NCI-H1048 (cell line): ENCODE measurements around the gene EXD2.
"Not testable (repeated sequence)": the region's sequence is repeated elsewhere in the genome, so short reads cannot be mapped to it uniquely, and the experiment has no call there.

ENCODE experiments used
- DNase-seq: peaks from one replicate; lab custom pipeline; 2025; lab: John Stamatoyannopoulos, UW

Gene EXD2

DNA sequence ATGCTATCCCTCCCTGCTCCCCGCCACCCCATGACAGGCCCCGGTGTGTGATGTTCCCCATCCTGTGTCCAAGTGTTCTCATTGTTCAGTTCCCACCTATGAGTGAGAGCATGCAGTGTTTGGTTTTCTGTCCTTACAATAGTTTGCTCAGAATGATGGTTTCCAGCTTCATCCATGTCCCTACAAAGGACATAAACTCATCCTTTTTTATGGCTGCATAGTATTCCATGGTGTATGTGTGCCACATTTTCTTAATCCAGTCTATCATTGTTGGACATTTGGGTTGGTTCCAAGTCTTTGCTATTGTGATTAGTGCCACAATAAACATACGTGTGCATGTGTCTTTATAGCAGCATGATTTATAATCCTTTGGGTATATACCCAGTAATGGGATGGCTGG, 86.1 kb downstream of the EXD2 start:
- DNase-seq = not testable (repeated sequence)

DNA sequence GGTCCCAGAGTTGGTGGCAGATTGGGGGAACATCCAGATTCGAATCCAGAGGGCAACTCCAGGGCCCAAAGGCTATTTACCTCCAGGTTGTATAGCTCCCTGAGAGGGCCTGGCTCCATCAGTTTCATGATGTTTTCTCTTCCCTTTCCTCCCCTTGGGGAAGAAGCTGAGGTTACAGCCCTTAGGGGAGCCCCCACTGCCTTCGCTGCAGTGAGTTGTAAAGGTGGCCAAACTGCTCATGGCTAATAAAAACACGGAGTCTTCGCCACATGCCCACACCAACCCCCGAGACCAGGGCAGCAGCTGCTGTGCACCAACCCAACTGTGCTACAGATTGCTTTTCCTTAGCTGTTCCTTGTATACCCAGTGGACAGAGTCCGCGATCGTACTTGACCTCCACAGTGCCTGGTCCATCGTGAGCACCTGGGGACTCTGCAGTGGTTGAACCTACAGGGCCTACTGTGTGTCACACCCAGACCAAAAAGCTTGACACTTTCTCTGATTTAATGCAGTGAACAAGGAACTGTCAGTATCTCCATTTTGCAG, 89.5 kb downstream of the EXD2 start:
- DNase-seq = no peak

DNA sequence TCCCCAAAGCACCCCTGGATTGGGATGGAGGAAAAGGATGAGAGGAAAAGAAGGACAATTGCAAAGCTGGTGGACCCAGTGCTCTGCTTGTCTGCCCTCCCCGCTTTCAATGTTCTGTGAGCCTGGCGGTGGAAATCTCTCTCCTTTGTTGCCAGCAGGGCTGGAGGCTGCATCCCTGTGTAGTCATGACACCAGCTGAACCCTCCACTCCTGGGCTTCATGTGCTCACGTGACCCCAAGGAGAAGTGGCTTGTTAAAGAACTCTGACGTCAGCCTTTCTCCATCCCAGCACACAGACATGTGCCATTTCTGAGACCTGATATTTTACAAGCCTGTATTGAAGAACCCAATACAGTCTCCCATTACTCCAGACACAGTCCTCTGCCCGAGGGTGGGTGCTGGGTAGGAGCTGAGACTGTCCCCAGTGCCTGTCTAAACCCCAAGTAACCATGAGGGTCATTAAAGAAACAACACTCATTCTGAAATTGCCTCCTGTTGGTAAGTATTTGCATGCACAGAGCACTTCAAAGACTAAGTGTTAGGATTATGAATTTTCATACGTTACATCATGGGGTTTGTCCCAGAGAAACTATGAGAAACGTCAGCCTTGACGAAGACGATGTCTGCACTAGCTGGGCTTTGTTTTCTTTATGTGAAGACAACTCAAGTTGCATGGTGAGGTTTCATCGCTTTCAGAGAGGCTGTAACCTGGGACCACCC, 90.3 kb downstream of the EXD2 start:
- no peak for DNase-seq

DNA sequence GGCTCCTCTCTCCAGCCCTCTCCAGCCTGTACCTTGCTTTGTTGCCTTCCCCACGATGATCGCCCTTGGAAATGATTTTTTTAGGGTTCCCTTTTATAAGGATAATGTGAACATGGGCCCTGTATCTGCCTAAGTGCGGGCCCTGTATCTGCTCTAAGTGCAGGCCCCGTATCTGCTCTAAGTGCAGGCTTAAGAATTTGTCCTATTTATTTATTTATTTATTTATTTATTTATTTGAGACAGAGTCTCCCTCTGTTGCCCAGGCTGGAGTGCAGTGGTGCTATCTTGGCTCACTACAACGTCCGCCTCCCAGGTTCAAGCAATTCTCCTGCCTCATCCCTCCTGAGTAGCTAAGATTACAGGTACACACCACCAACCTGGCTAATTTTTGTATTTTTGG, 91.2 kb downstream of the EXD2 start:
- DNase-seq = no peak

DNA sequence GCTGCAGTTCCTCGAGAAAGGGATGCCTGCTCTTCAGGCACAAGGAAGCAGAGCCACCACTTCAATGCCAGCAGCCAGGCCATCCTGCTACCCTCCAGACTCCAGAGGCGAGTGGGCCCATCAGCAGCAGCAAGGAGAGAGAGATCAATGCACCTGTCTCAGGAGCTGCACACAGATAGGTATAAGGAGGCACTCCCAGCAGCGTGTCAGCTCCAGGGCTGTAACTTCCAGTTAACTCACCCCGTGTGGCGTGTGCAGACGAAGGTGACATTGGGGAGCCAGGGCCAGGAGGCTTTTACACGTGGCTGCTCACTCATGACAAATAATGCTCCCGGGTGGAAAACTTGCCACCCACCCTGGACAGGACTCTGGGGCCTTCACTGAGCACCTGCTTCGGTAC, 92.9 kb downstream of the EXD2 start:
- DNase-seq = no peak

DNA sequence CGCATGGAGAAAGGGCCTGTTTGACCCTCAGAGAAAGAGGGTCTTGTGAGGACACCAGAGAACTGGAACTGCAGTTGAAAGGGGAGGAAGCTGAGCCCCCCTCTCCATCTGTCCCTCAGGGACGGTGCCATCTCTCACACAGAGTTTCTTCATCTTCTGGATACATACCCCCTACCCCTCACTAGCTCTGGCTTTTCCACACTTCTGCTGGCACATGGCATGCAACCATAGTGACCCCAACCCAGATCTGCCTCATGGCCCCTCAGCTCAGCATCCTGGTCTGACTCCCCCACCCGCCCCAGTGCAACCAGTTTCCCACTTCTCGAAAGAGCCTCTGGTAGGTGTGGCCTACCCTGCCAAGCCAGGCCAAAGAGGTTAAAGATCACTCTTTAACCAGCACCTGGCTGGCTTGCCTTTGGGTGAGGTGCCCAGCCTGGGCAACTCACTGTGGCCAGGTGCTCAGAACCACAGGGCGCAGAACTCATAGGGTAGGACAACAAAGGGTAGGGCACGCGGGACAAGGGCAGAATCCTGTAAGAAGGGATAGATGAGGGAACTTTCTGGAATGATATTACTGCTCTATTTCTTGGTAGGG, 94.5 kb downstream of the EXD2 start:
- no peak for DNase-seq

DNA sequence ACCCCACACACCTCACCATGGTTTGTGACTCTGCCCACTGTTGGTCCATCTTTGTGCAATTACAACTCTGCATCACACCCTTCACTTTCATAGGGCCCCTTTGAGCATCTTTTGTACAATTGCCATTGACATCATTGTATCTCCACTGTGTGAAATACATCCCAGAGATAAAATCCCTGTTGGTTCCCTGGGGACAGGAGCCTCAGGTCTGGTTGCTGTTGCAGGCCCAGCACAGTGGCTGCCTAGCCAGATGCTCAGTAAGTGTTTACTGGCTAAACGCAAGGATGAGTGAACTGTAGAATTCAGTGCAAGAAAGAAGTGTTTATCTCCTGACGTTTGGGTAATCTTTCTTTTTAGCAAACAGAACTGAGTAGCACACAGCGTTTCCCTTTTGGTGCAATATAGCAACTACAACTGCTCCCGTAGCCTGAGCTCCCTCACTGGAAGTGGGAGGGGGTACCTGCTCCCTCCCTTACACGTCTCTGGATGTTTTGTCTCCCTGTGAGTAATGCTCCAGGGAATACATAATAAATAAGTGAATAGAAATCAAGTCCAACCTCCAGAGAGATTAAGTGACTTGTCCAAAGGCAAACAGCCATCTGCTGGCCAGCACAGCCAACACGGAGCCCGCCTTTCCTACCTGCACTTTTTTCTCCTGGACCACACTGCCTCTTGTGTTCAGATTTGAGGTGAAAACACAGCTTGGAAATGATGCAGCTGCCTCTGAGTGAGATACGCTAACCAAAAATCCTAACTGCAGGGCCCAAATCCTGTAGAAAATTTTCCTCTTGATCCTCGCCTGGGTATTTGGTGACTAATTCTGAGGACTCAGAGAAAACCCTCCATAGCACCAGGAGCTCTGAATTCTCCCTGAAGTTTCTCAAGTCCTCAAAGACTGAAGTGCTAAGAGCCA, 96.1 kb downstream of the EXD2 start:
- DNase-seq = no peak

DNA sequence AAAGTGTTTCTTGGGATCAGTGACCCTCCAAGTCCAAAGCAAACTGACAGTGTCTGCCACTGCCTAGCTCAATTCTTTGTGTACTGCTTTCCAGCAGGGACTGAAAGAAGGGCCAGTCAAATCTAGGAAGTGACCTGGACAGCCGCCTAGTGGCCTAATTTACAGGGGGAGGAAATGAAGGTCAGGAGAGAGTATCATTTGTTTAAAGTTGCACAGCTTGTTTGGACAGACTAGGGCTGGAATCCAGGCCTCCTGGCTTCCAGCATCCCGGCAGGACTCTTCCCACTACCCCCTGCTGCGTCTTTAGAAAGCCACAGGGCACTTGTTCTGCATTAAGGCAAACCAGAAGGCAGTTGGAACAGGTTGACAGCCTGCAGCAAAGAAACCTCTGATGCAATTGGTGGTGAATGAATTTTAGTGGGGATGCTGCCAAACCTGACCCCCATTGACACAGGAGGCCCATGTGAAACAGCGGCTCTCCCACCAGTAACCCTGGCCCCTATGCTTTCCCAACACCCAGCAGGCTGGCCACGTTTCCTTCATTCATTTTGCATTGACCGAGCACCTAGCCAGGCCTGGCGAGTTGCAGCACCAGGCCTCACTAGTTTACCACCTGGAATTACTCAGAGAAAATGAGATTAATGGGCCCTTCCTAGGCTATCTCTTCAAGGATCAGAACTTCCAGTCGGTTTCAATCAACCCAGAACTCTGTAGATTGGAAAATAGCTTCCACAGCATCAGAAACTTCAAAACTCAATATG, 96.9 kb downstream of the EXD2 start:
- no peak for DNase-seq

DNA sequence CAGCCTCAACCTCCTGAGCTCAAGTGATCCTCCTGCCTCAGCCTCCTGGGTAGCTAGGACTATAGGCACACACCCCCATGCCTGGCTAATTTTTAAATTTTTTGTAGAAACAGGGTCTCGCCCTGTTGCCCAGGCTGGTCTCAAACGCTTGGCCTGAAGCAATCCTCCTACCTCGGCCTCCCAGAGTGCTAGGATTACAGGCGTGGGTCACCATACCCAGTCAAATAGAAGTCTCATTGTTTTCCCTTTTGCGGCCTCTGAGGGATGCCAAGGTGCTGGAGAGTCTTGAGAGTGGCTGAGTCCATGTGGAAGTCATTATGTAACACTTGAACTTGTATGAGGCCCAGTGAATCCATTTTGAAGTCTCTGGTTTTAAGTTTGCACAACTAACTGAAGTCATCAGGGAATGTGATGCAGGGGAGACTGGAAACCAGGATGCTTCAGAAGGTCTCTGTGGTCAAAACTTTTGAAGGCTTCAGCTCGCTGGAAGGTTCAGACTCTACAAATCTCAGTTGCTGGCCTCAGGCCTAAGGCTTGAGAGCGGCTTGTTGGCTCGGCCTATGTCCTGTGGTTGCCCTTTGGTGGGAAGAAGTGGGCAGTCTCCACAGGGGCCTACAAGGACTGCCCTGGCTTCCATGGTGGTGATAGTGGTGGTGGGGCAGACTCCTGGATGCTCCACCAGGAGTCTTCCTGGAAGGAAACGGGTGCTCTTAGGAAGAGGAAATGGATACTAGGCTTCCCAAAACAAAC, 97.8 kb downstream of the EXD2 start:
- DNase-seq = no peak

DNA sequence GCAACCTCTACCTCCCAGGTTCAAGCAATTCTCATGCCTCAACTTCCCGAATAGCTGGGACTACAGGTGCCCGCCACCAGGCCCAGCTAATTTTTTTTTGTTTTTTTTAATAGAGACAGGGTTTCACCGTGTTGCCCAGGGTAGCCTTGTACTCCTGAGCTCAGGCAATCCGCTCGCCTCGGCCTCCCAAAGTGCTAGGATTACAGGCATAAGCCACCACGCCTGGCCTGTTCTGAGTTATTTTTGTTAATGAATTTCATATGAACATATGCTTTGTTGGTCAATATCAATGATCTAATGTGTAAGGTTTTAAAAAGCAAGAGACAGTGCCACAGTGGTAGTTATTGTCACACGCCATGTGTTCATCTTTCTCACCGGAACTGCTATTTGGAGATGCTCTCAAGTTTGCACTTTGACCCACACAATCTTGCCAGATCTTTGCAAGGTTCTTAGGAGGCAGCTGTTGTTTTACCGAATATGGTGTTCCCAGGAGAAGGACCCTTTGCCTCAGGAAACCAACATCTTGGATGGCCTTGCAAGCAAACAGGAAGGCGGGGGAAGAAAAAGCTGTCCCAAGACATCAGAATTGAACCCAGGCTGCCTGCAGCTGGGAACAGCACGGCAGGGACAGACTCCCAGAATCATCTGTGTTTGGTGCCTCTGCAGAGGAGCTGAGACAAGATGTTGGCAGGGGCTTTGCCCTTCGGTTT, 98.7 kb downstream of the EXD2 start:
- DNase-seq = no peak

DNA sequence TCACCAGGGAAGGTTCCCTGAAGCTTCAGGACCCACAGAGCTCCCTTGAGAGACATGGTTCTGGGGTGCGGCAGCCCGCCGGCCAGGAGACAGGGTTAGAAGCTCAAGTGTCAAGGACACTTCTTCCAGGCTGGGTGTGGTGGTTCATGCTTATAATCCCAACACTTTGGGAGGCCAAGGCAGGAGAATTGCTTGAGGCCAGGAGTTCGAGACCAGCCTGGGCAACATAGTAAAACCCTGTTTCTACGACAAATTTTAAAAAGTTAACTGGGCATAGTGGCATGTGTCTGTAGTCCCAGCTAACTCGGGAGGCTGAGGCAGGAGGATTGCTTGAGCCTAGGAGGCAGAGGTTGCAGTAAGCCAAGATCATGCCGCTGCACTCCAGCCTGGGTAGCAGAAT, 99.6 kb downstream of the EXD2 start:
- DNase-seq = not testable (repeated sequence)

DNA sequence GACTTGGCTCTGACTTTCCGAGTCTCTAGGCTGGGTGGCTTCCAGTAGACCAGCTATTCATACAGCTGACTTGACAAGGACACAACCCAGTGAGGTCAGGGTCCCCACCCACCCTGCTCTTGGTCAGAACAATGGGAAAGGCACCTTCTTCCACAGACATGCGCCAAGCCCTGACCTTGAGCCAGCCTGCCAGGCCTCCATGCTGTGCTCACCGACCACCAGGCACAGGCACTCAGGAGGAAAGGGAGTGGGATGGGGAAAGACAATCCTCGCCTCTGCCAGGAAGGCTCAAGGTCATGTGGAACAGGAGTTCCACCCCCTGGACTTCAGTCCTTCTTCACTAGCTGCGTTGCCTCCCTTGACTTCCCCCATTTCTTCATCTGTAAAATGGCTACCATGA, 100.1 kb downstream of the EXD2 start:
- no peak for DNase-seq

DNA sequence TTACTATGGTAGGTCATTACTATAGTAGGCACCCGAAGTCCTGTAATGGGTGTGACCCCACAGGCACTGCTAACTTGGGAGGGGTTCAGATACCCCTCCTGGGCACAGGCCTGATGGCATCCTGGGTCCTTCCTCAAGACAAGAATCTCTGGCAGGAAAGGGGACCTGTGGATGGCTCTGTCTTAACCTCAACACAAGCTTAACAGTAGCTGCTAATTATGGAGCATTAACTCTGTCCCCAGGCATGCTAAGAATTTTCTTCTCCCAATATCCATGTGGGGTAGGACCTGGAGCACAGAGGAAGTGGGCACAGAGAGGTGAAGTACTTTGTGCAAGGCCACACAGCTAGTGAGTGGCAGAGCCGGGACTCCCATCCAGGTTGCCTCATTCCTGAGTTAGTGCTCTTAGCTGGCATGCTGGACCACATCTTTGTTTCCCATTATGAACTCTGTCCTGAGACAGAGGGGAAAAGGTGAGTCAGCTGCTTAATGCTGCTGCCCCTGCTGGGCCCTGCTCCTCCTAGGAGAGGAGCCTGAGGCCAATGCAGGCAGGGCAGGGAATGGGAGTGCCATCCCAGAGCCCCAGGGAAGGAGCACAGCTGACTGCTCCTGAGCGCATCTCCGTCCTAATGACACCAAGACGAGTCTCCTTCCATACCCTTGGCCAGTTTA, 100.7 kb downstream of the EXD2 start:
- DNase-seq = no peak
